GM12878 (cell line): ENCODE data around the gene KIF17. TPM values are rescaled to one million over a fixed set of nuclear protein-coding genes. Genes with fewer than 3 reads are reported as not detected.
A peak's percentile ranks its signal among the peaks of the same experiment; 100 is the strongest.

Source experiments
- ATAC-seq: fragments of 200-7000 bp; cut with Tn5 transposase; 3 replicates; pipeline ENCODE4 v1.9.1; 2020; ENCODE audit warnings: mild to moderate bottlenecking, moderate library complexity
- BruUV-seq: library from RNA; stranded (reverse); fragments of 400-500 nt; replicated peaks from 2 replicates; lab custom pipeline; 2021; lab: Mats Ljungman, UMichigan
- CTCF ChIA-PET: fragments of 300-600 bp; sonication (Branson Sonifier 250); formaldehyde crosslinking; extraction: SDS; loops from one replicate; lab custom pipeline; 2021; ENCODE audit warnings: inconsistent platforms; lab: Yijun Ruan, JAX
- POLR2A ChIA-PET: fragments of 350-600 bp; formaldehyde crosslinking; extraction: SDS; loops from one replicate; lab custom pipeline; 2021; ENCODE audit warnings: inconsistent platforms; lab: Charles Lee
- RAD21 ChIA-PET: fragments of 300-600 bp; sonication (Branson Sonifier 250); formaldehyde crosslinking; loops from one replicate; lab custom pipeline; 2023; ENCODE audit warnings: antibody characterized with exemption; ENCODE audit not compliant: unreplicated experiment; lab: Charles Lee
- SMC1A ChIA-PET: fragments of 300-600 bp; sonication (Branson Sonifier 250); formaldehyde crosslinking; loops from one replicate; lab custom pipeline; 2023; ENCODE audit not compliant: unreplicated experiment, uncharacterized antibody; lab: Charles Lee
- DNase-seq: peaks from one replicate; pipeline ENCODE4 v3.0.0-alpha.2; 2011; ENCODE audit warnings: low read depth, low spot score
- FAIRE-seq: peaks from 3 replicates; lab custom pipeline; 2011; peaks lifted over from hg19 to GRCh38; lab: Jason Lieb, UNC
- H2AFZ ChIP-seq: 2 replicates; pipeline ENCODE4 v1.6.0; 2011; ENCODE audit warnings: low read depth, low read length, control low read depth; ENCODE audit not compliant: control insufficient read depth
- H3K27ac ChIP-seq: 2 replicates; pipeline ENCODE4 v1.5.1; 2011; ENCODE audit warnings: control low read depth; ENCODE audit not compliant: control insufficient read depth, insufficient read depth
- H3K27me3 ChIP-seq, 2 experiments: replicated peaks in 1 of 2; 2 replicates each; pipeline versions ENCODE4 v1.6.0 to v1.6.1; 2011; ENCODE audit warnings: low read length in 1 of 2; ENCODE audit not compliant: control insufficient read depth in 2 of 2, insufficient read depth in 2 of 2
- H3K36me3 ChIP-seq, 2 experiments: 2 replicates each; pipeline ENCODE4 v1.5.1; 2011; ENCODE audit warnings: low read length in 1 of 2; ENCODE audit not compliant: control insufficient read depth in 2 of 2, insufficient read depth in 2 of 2
- H3K4me1 ChIP-seq: 2 replicates; pipeline ENCODE4 v1.6.1; 2011; ENCODE audit warnings: mild to moderate bottlenecking, low read length, moderate library complexity, mixed read lengths; ENCODE audit not compliant: control insufficient read depth, insufficient read depth
- H3K4me2 ChIP-seq: 2 replicates; pipeline ENCODE4 v1.6.0; 2011; ENCODE audit warnings: control low read depth; ENCODE audit not compliant: control insufficient read depth, insufficient read depth
- H3K4me3 ChIP-seq: fragments of 200-600 bp; sonication (generic); 2 replicates; pipeline ENCODE4 v1.5.1; 2016
- H3K79me2 ChIP-seq: 2 replicates; pipeline ENCODE4 v1.6.0; 2011; ENCODE audit warnings: low read length; ENCODE audit not compliant: control insufficient read depth, insufficient read depth
- H3K9ac ChIP-seq: 2 replicates; pipeline ENCODE4 v1.8.0; 2011; ENCODE audit warnings: low read length, control low read depth, mixed read lengths; ENCODE audit not compliant: control insufficient read depth, insufficient read depth
- H3K9me3 ChIP-seq: replicated peaks from 3 replicates; pipeline ENCODE4 v1.5.1; 2011; ENCODE audit warnings: mild to moderate bottlenecking, low read length; ENCODE audit not compliant: control insufficient read depth, insufficient read depth
- H4K20me1 ChIP-seq: 2 replicates; pipeline ENCODE4 v1.6.0; 2011; ENCODE audit not compliant: control insufficient read depth, insufficient read depth
- ASH2L ChIP-seq: fragments of 300-600, 200-600 bp; sonication (generic); IDR thresholded peaks from 2 replicates; pipeline ENCODE4 v1.6.1; 2017; ENCODE audit warnings: low read depth, mild to moderate bottlenecking, borderline replicate concordance
- ATF7 ChIP-seq: fragments of 450-650 bp; IDR thresholded peaks from 2 replicates; pipeline ENCODE4 v1.6.1; 2016; ENCODE audit warnings: low read depth, mild to moderate bottlenecking
- POLR2AphosphoS5 ChIP-seq: IDR thresholded peaks from 2 replicates; pipeline ENCODE4 v1.6.1; 2011; ENCODE audit warnings: mild to moderate bottlenecking, low read length, inconsistent platforms
- RCOR1 ChIP-seq: conservative IDR thresholded peaks from 2 replicates; pipeline ENCODE4 v1.6.1; 2012; ENCODE audit warnings: low read depth, low read length, improper control_type of control experiment
- RELA ChIP-seq: fragments of 450-650 bp; IDR thresholded peaks from 2 replicates; pipeline ENCODE4 v1.8.0; 2014; ENCODE audit warnings: borderline replicate concordance; ENCODE audit not compliant: partially characterized antibody
- RFX5 ChIP-seq: IDR thresholded peaks from 2 replicates; pipeline ENCODE4 v1.6.1; 2011; ENCODE audit warnings: low read depth, low read length, improper control_type of control experiment
- WGBS: methylation state at CpG from one replicate; pipeline ENCODE4 v1.1.6; 2016; ENCODE audit warnings: low lambda C conversion rate; ENCODE audit not compliant: insufficient replicate concordance, insufficient coverage; ENCODE audit errors: missing lambda C conversion rate; 5-methylcytosine and 5-hydroxymethylcytosine counted together
- in situ Hi-C: fragments of 300-500 bp; cut with MboI; formaldehyde crosslinking; loops from 9 replicates; pipeline ENCODE4 v1.14.3; 2018; ENCODE audit warnings: mixed read lengths
- intact Hi-C: fragments of 100-400 bp; cut with micrococcal nuclease; formaldehyde crosslinking; loops from one replicate; pipeline ENCODE4 v1.14.2; 2022; ENCODE audit not compliant: unreplicated experiment
- polyA plus RNA-seq, 11 experiments: library from polyadenylated mRNA; depleted of rRNA in 4 of 11; unstranded in 6 of 11; stranded (reverse) in 5 of 11; fragments of >200 nt; fragmentation: Nextera tagmentation in 4 of 11; fragmentation: Illumina TruSeq in 1 of 11; extraction: Ambion mirVana in 4 of 11; extraction: Trizol in 1 of 11; gene quantifications; 1 replicate in 1 of 11; 2 replicates in 10 of 11; pipeline versions ENCODE4 v1.2.1 to v1.2.3, GENCODE V29; 2011 to 2016; ENCODE audit warnings: inconsistent platforms in 2 of 11, missing spikeins in 2 of 11, low read depth in 1 of 11
- total RNA-seq, 4 experiments: library from RNA; depleted of rRNA in 3 of 4; stranded (reverse); fragments of >200 nt in 3 of 4; fragmentation: Illumina TruSeq in 1 of 4; extraction: Trizol in 1 of 4; gene quantifications; 2 replicates each; pipeline versions ENCODE4 v1.2.1 to v1.2.3, GENCODE V29; 2013 to 2021
- TF ChIP-seq, protein P1 (sequence below): IDR thresholded peaks from 2 replicates; pipeline ENCODE4 v1.6.1; 2012; ENCODE audit warnings: improper control_type of control experiment, low read depth, low read length; ENCODE audit not compliant: insufficient replicate concordance
- TF ChIP-seq, protein P2 (sequence below): IDR thresholded peaks from 2 replicates; pipeline ENCODE4 v1.6.1; 2011; ENCODE audit warnings: mild to moderate bottlenecking, low read depth, low read length, moderate library complexity; ENCODE audit not compliant: insufficient replicate concordance
- TF ChIP-seq, protein P3 (sequence below): fragments of 450-650 bp; IDR thresholded peaks from 2 replicates; pipeline ENCODE4 v1.6.1; 2017; ENCODE audit warnings: low read depth, mild to moderate bottlenecking, moderate library complexity
- TF ChIP-seq, protein P4 (sequence below): fragments of 450-650 bp; IDR thresholded peaks from 2 replicates; pipeline ENCODE4 v1.6.1; 2016; ENCODE audit warnings: mild to moderate bottlenecking

The KIF17 gene
- total and polyA plus RNA-seq, 10 of the 15 experiments (the other 5 are each of a cell fraction or from before 2014, with no cell fraction given), result 0.01 to 0.10 (median 0.03) TPM; not detected in 7

DNA sequence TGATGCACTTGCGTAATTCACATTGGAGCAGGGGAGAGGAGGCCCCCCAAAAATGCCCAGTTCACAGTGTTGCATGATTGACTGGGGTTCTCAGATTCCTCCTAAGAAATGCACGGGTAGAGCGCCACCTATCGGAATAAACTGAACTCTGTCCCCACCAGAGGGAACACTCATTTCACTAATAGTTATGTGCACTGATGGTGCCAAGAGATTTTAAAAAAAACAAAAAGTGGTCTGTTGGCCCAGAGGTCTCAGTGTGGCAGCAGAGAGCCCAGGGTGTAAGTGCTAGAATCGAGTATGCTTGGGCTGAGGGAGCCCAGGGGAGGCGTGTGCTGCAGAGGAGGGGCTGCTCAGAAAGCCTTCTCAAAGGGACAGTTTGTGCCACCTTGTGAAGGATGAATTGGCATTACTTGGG is 77.6 kb downstream of the KIF17 start:
- Histone ChIP-seq H3K27me3 (no peaks in the 10 kb centered on the region), H4K20me1 (no peaks in the 10 kb centered on the region), H3K4me3 (no peak overlapping the region), H3K79me2 (no peaks in the 10 kb centered on the region), H2AFZ (no peak overlapping the region), H3K9me3 (no peaks in the 10 kb centered on the region), H3K9ac (no peak overlapping the region), H3K36me3 (no peaks in the 10 kb centered on the region), H3K4me2 (no peak overlapping the region), H3K27ac (no peak overlapping the region), H3K4me1 (no peaks in the 10 kb centered on the region)
- RAD21 ChIA-PET, result no interaction called here
- FAIRE-seq, result peak; percentile 86
- BruUV-seq, result no TSS peak
- SMC1A ChIA-PET, result interaction anchor here (0.8 kb wide), 1 partner anchor 435 kb away, joined by 3 read pairs; no protein-coding TSS in a partner anchor
- POLR2A ChIA-PET, result no interaction called here
- CTCF ChIA-PET, result interaction anchor here (0.8 to 2.8 kb wide), 7 partner anchors 10 to 118 kb away, joined by 3 to 11 read pairs (median 5); no protein-coding TSS in a partner anchor
- ATAC-seq, result peak; percentile 92
- intact Hi-C loops, result loop anchor here (1.0 kb wide), 2 partner anchors 65 to 118 kb away; no protein-coding TSS in a partner anchor
- WGBS, result 2% methylated on average over 6 of the region's 6 CpGs
- peak; percentile 11 for DNase-seq
- in situ Hi-C loops, result no loop called here
- no peak for TF ChIP-seq ATF7
- TF ChIP-seq POLR2AphosphoS5, result no peak
- TF ChIP-seq RELA, result no peak
- TF ChIP-seq, protein P1, sequence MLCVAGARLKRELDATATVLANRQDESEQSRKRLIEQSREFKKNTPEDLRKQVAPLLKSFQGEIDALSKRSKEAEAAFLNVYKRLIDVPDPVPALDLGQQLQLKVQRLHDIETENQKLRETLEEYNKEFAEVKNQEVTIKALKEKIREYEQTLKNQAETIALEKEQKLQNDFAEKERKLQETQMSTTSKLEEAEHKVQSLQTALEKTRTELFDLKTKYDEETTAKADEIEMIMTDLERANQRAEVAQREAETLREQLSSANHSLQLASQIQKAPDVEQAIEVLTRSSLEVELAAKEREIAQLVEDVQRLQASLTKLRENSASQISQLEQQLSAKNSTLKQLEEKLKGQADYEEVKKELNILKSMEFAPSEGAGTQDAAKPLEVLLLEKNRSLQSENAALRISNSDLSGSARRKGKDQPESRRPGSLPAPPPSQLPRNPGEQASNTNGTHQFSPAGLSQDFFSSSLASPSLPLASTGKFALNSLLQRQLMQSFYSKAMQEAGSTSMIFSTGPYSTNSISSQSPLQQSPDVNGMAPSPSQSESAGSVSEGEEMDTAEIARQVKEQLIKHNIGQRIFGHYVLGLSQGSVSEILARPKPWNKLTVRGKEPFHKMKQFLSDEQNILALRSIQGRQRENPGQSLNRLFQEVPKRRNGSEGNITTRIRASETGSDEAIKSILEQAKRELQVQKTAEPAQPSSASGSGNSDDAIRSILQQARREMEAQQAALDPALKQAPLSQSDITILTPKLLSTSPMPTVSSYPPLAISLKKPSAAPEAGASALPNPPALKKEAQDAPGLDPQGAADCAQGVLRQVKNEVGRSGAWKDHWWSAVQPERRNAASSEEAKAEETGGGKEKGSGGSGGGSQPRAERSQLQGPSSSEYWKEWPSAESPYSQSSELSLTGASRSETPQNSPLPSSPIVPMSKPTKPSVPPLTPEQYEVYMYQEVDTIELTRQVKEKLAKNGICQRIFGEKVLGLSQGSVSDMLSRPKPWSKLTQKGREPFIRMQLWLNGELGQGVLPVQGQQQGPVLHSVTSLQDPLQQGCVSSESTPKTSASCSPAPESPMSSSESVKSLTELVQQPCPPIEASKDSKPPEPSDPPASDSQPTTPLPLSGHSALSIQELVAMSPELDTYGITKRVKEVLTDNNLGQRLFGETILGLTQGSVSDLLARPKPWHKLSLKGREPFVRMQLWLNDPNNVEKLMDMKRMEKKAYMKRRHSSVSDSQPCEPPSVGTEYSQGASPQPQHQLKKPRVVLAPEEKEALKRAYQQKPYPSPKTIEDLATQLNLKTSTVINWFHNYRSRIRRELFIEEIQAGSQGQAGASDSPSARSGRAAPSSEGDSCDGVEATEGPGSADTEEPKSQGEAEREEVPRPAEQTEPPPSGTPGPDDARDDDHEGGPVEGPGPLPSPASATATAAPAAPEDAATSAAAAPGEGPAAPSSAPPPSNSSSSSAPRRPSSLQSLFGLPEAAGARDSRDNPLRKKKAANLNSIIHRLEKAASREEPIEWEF, result no peak
- TF ChIP-seq ASH2L, result no peak
- TF ChIP-seq, protein P2, sequence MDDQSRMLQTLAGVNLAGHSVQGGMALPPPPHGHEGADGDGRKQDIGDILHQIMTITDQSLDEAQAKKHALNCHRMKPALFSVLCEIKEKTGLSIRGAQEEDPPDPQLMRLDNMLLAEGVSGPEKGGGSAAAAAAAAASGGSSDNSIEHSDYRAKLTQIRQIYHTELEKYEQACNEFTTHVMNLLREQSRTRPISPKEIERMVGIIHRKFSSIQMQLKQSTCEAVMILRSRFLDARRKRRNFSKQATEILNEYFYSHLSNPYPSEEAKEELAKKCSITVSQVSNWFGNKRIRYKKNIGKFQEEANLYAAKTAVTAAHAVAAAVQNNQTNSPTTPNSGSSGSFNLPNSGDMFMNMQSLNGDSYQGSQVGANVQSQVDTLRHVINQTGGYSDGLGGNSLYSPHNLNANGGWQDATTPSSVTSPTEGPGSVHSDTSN, result peak; percentile 31
- TF ChIP-seq, protein P3, sequence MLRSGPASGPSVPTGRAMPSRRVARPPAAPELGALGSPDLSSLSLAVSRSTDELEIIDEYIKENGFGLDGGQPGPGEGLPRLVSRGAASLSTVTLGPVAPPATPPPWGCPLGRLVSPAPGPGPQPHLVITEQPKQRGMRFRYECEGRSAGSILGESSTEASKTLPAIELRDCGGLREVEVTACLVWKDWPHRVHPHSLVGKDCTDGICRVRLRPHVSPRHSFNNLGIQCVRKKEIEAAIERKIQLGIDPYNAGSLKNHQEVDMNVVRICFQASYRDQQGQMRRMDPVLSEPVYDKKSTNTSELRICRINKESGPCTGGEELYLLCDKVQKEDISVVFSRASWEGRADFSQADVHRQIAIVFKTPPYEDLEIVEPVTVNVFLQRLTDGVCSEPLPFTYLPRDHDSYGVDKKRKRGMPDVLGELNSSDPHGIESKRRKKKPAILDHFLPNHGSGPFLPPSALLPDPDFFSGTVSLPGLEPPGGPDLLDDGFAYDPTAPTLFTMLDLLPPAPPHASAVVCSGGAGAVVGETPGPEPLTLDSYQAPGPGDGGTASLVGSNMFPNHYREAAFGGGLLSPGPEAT, result no peak
- TF ChIP-seq RCOR1, result no peak
- TF ChIP-seq, protein P4, sequence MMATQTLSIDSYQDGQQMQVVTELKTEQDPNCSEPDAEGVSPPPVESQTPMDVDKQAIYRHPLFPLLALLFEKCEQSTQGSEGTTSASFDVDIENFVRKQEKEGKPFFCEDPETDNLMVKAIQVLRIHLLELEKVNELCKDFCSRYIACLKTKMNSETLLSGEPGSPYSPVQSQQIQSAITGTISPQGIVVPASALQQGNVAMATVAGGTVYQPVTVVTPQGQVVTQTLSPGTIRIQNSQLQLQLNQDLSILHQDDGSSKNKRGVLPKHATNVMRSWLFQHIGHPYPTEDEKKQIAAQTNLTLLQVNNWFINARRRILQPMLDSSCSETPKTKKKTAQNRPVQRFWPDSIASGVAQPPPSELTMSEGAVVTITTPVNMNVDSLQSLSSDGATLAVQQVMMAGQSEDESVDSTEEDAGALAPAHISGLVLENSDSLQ, result peak; percentile 85
- no peak for TF ChIP-seq RFX5
